H9 (cell line): Measurements from ENCODE around the gene CTDSPL. TPM values are rescaled to one million over a fixed set of nuclear protein-coding genes. Genes with fewer than 3 reads are reported as not detected.

Source experiments
- DNase-seq: peaks from one replicate; pipeline ENCODE4 v3.0.0-alpha.2; 2017
- H2AFZ ChIP-seq: one replicate; pipeline ENCODE4 v1.6.1; 2013; ENCODE audit warnings: mild to moderate bottlenecking, low read length, control low read depth, moderate library complexity
- H2AK5ac ChIP-seq: 2 replicates; pipeline ENCODE4 v1.6.1; 2013; ENCODE audit warnings: low read length, control low read depth, mixed read lengths; ENCODE audit not compliant: insufficient read length
- H2BK120ac ChIP-seq: one replicate; pipeline ENCODE4 v1.6.1; 2013; ENCODE audit warnings: low read depth, mild to moderate bottlenecking, low read length, control low read depth, inconsistent platforms; ENCODE audit not compliant: poor library complexity, severe bottlenecking
- H2BK12ac ChIP-seq: 2 replicates; pipeline ENCODE4 v1.6.1; 2013; ENCODE audit warnings: low read length, control low read depth, mixed read lengths, low read depth; ENCODE audit not compliant: insufficient read length
- H2BK15ac ChIP-seq: 2 replicates; pipeline ENCODE4 v1.6.1; 2013; ENCODE audit warnings: low read depth, low read length, control low read depth
- H2BK20ac ChIP-seq: one replicate; pipeline ENCODE4 v1.6.1; 2013; ENCODE audit warnings: low read depth, mild to moderate bottlenecking, low read length, control low read depth, inconsistent platforms; ENCODE audit not compliant: poor library complexity, severe bottlenecking
- H2BK5ac ChIP-seq: 2 replicates; pipeline ENCODE4 v1.6.1; 2013; ENCODE audit warnings: low read length, control low read depth, mixed read lengths; ENCODE audit not compliant: insufficient read length
- H3K14ac ChIP-seq: 2 replicates; pipeline ENCODE4 v1.6.1; 2013; ENCODE audit warnings: low read length, control low read depth; ENCODE audit not compliant: insufficient read depth
- H3K18ac ChIP-seq: 2 replicates; pipeline ENCODE4 v1.6.1; 2013; ENCODE audit warnings: low read depth, mild to moderate bottlenecking, mixed read lengths, low read length, control low read depth; ENCODE audit not compliant: insufficient read length
- H3K23ac ChIP-seq: 2 replicates; pipeline ENCODE4 v1.6.1; 2013; ENCODE audit warnings: low read length, control low read depth, mixed read lengths, low read depth; ENCODE audit not compliant: insufficient read length
- H3K23me2 ChIP-seq: 2 replicates; pipeline ENCODE4 v1.6.1; 2013; ENCODE audit warnings: low read depth, mild to moderate bottlenecking, mixed read lengths, low read length, control low read depth; ENCODE audit not compliant: insufficient read length, poor library complexity, severe bottlenecking
- H3K27ac ChIP-seq: 2 replicates; pipeline ENCODE4 v1.5.1; 2013; ENCODE audit warnings: low read length, control low read depth, mixed read lengths, low read depth; ENCODE audit not compliant: insufficient read length
- H3K27me3 ChIP-seq: 2 replicates; pipeline ENCODE4 v1.6.1; 2013; ENCODE audit warnings: low read length, control low read depth, inconsistent platforms; ENCODE audit not compliant: insufficient read depth
- H3K4ac ChIP-seq: 2 replicates; pipeline ENCODE4 v1.6.1; 2013; ENCODE audit warnings: low read depth, mild to moderate bottlenecking, control low read depth, inconsistent platforms, low read length, moderate library complexity
- H3K4me1 ChIP-seq: 2 replicates; pipeline ENCODE4 v1.6.1; 2013; ENCODE audit warnings: low read length, control low read depth, inconsistent platforms; ENCODE audit not compliant: insufficient read depth
- H3K4me2 ChIP-seq: 2 replicates; pipeline ENCODE4 v1.6.1; 2013; ENCODE audit warnings: low read length, control low read depth, mixed read lengths; ENCODE audit not compliant: insufficient read length, insufficient read depth
- H3K56ac ChIP-seq: 2 replicates; pipeline ENCODE4 v1.6.1; 2013; ENCODE audit warnings: low read depth, mild to moderate bottlenecking, mixed read lengths, low read length, control low read depth; ENCODE audit not compliant: insufficient read length
- H3K79me1 ChIP-seq: 2 replicates; pipeline ENCODE4 v1.6.1; 2013; ENCODE audit warnings: low read depth, mild to moderate bottlenecking, moderate library complexity, low read length, control low read depth, inconsistent platforms; ENCODE audit not compliant: insufficient read depth, poor library complexity, severe bottlenecking
- H3K79me2 ChIP-seq: 2 replicates; pipeline ENCODE4 v1.6.1; 2013; ENCODE audit warnings: low read length, control low read depth, inconsistent platforms; ENCODE audit not compliant: insufficient read depth
- H3K9ac ChIP-seq: 2 replicates; pipeline ENCODE4 v1.6.1; 2013; ENCODE audit warnings: low read length, control low read depth, mixed read lengths; ENCODE audit not compliant: insufficient read length; ENCODE audit errors: extremely low read depth
- H3K9me3 ChIP-seq: one replicate; pipeline ENCODE4 v1.6.1; 2013; ENCODE audit warnings: low read depth, low read length, inconsistent platforms; ENCODE audit not compliant: control insufficient read depth
- H3T11ph ChIP-seq: one replicate; pipeline ENCODE4 v1.6.1; 2013; ENCODE audit warnings: mild to moderate bottlenecking, low read length, control low read depth, inconsistent platforms
- H4K20me1 ChIP-seq: one replicate; pipeline ENCODE4 v1.6.1; 2013; ENCODE audit not compliant: control insufficient read depth, insufficient read length, insufficient read depth
- H4K5ac ChIP-seq: 2 replicates; pipeline ENCODE4 v1.6.1; 2013; ENCODE audit warnings: low read depth, mild to moderate bottlenecking, mixed read lengths, low read length, control low read depth; ENCODE audit not compliant: insufficient read length
- H4K8ac ChIP-seq: replicated peaks from 2 replicates; pipeline ENCODE4 v1.6.1; 2013; ENCODE audit warnings: low read length, control low read depth, mixed read lengths, low read depth; ENCODE audit not compliant: insufficient read length
- H4K91ac ChIP-seq: 2 replicates; pipeline ENCODE4 v1.6.1; 2013; ENCODE audit warnings: low read depth, mild to moderate bottlenecking, moderate library complexity, mixed read lengths, low read length, control low read depth; ENCODE audit not compliant: insufficient read length
- H3K27ac Mint-ChIP-seq, 3 experiments: 2 replicates in 2 of 3; 3 replicates in 1 of 3; pipeline ENCODE4 v1.8.0; 2020 to 2021; ENCODE audit warnings: mixed read lengths in 3 of 3, mild to moderate bottlenecking in 1 of 3, moderate library complexity in 1 of 3
- H3K27me3 Mint-ChIP-seq: 2 replicates; pipeline ENCODE4 v1.8.0; 2021; ENCODE audit warnings: low read depth, mild to moderate bottlenecking, moderate library complexity, mixed read lengths
- H3K36me3 Mint-ChIP-seq, 3 experiments: 2 replicates in 2 of 3; 3 replicates in 1 of 3; pipeline ENCODE4 v1.8.0; 2020 to 2021; ENCODE audit warnings: low read depth in 3 of 3, mixed read lengths in 3 of 3; ENCODE audit not compliant: insufficient read depth in 1 of 3
- H3K4me1 Mint-ChIP-seq, 2 experiments: 2 replicates each; pipeline ENCODE4 v1.8.0; 2020; ENCODE audit warnings: mixed read lengths in 2 of 2
- H3K4me3 Mint-ChIP-seq, 2 experiments: 2 replicates in 1 of 2; 3 replicates in 1 of 2; pipeline ENCODE4 v1.8.0; 2020 to 2021; ENCODE audit warnings: mild to moderate bottlenecking in 2 of 2, mixed read lengths in 2 of 2, moderate library complexity in 1 of 2
- H3K9me3 Mint-ChIP-seq, 2 experiments: 2 replicates in 1 of 2; 3 replicates in 1 of 2; pipeline ENCODE4 v1.8.0; 2020; ENCODE audit warnings: mild to moderate bottlenecking in 2 of 2, mixed read lengths in 2 of 2, moderate library complexity in 1 of 2
- WGBS: extraction: QIAGEN DNeasy Blood & Tissue Kit; methylation state at CpG from one replicate; pipeline ENCODE4 v1.1.7; 2013; ENCODE audit warnings: missing lambda C conversion rate, low lambda C conversion rate, mixed read lengths; ENCODE audit not compliant: insufficient read length; ENCODE audit errors: extremely low coverage; 5-methylcytosine and 5-hydroxymethylcytosine counted together
- total RNA-seq: library from RNA; stranded (reverse); gene quantifications from 2 replicates; pipeline ENCODE4 v1.2.1, GENCODE V29; 2021
- TF ChIP-seq, protein P1 (sequence below): fragments of 200-600 bp; sonication (generic); conservative IDR thresholded peaks from 3 replicates; pipeline ENCODE4 v1.8.0; 2021; ENCODE audit warnings: antibody characterized with exemption, mild to moderate bottlenecking

CTDSPL gene
- total RNA-seq, 1 experiment from 2014 or later, result 20.8 TPM

DNA sequence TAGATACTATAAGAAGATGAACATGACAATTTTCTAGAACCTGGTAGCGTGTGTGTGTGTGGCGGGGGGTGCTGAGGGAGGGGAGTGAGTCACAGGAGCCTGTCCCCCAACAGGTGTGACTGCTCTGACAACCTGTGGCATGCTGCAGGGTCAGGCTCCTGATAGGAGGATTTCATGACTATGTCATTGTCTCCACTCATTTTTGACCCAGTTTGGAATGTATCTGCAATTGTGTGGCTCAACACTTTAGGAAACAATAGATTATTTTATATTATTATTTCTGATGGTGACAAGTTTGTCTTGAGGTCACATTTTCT, 119.6 kb downstream of the CTDSPL start:
- no peak overlapping the region for H2BK5ac ChIP-seq
- H3K79me2 ChIP-seq, result no peaks in the 10 kb centered on the region
- no peaks in the 10 kb centered on the region for H4K20me1 ChIP-seq
- no peak for DNase-seq
- H3K4me1 ChIP-seq, result no peaks in the 10 kb centered on the region
- no peak overlapping the region for H3T11ph ChIP-seq
- H2BK20ac ChIP-seq, result no peak overlapping the region
- no peak overlapping the region for H3K56ac ChIP-seq
- no peak overlapping the region for H4K5ac ChIP-seq
- H3K4me1 Mint-ChIP-seq, result no peaks in the 10 kb centered on the region
- H2BK120ac ChIP-seq, result no peak overlapping the region
- WGBS, result no CpG with 5 or more reads among the region's 2 CpGs
- H2AFZ ChIP-seq, result no peak overlapping the region
- no peaks in the 10 kb centered on the region for H3K27me3 Mint-ChIP-seq
- H3K27ac Mint-ChIP-seq, result no peak overlapping the region
- H3K14ac ChIP-seq, result no peak overlapping the region
- H3K36me3 Mint-ChIP-seq, result peaks cover 0 to 9% (median 0%) of the 10 kb centered on the region in 3 experiments; a peak in 3 of 7 replicates
- no peak overlapping the region for H3K27ac ChIP-seq
- H3K4ac ChIP-seq, result no peak overlapping the region
- H4K8ac ChIP-seq, result no peak overlapping the region
- H3K4me2 ChIP-seq, result no peak overlapping the region
- H3K9me3 Mint-ChIP-seq, result no peaks in the 10 kb centered on the region
- no peak overlapping the region for H2AK5ac ChIP-seq
- H3K27me3 ChIP-seq, result no peaks in the 10 kb centered on the region
- H4K91ac ChIP-seq, result no peak overlapping the region
- no peak overlapping the region for H2BK15ac ChIP-seq
- TF ChIP-seq, protein P1, sequence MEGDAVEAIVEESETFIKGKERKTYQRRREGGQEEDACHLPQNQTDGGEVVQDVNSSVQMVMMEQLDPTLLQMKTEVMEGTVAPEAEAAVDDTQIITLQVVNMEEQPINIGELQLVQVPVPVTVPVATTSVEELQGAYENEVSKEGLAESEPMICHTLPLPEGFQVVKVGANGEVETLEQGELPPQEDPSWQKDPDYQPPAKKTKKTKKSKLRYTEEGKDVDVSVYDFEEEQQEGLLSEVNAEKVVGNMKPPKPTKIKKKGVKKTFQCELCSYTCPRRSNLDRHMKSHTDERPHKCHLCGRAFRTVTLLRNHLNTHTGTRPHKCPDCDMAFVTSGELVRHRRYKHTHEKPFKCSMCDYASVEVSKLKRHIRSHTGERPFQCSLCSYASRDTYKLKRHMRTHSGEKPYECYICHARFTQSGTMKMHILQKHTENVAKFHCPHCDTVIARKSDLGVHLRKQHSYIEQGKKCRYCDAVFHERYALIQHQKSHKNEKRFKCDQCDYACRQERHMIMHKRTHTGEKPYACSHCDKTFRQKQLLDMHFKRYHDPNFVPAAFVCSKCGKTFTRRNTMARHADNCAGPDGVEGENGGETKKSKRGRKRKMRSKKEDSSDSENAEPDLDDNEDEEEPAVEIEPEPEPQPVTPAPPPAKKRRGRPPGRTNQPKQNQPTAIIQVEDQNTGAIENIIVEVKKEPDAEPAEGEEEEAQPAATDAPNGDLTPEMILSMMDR, result no peak
- H3K79me1 ChIP-seq, result no peaks in the 10 kb centered on the region
- no peaks in the 10 kb centered on the region for H3K23me2 ChIP-seq
- H2BK12ac ChIP-seq, result no peak overlapping the region
- no peak overlapping the region for H3K9ac ChIP-seq
- H3K18ac ChIP-seq, result no peak overlapping the region
- H3K9me3 ChIP-seq, result no peaks in the 10 kb centered on the region
- H3K23ac ChIP-seq, result no peak overlapping the region
- H3K4me3 Mint-ChIP-seq, result no peak overlapping the region
